A673 (cell line): ENCODE measurements around the gene YIPF1. TPM values are rescaled to one million over a fixed set of nuclear protein-coding genes. Genes with fewer than 3 reads are reported as not detected.

Source experiments
- BruUV-seq: library from RNA; stranded (reverse); fragments of 400-500 nt; replicated peaks from 2 replicates; lab custom pipeline; 2021; lab: Mats Ljungman, UMichigan
- CTCF ChIA-PET: fragments of 300-600 bp; sonication (Branson Sonifier 250); formaldehyde crosslinking; loops from one replicate; lab custom pipeline; 2022; ENCODE audit warnings: antibody characterized with exemption; lab: Charles Lee
- POLR2A ChIA-PET: fragments of 300-600 bp; sonication (Branson Sonifier 250); formaldehyde crosslinking; loops from one replicate; lab custom pipeline; 2022; ENCODE audit warnings: antibody characterized with exemption; ENCODE audit not compliant: low non-redundant PET; lab: Charles Lee
- DNase-seq: peaks from one replicate; pipeline ENCODE4 v3.0.0-alpha.2; 2015; ENCODE audit warnings: low spot score
- H3K27ac ChIP-seq: fragments of 200-600 bp; sonication (generic); 2 replicates; pipeline ENCODE4 v1.5.1; 2016; ENCODE audit warnings: mixed run types, low read depth, mild to moderate bottlenecking, mixed read lengths, antibody characterized with exemption, low read length; ENCODE audit not compliant: poor library complexity, severe bottlenecking
- H3K27me3 ChIP-seq: fragments of 200-600 bp; sonication (generic); replicated peaks from 2 replicates; pipeline ENCODE4 v1.6.1; 2017; ENCODE audit warnings: mixed run types, low read depth, mild to moderate bottlenecking, mixed read lengths, antibody characterized with exemption, low read length; ENCODE audit not compliant: insufficient read depth, poor library complexity
- H3K36me3 ChIP-seq: fragments of 200-600 bp; sonication (generic); 2 replicates; pipeline ENCODE4 v1.6.1; 2016; ENCODE audit warnings: mixed run types, mild to moderate bottlenecking, mixed read lengths, antibody characterized with exemption, low read length; ENCODE audit not compliant: insufficient read depth, poor library complexity, severe bottlenecking
- H3K4me1 ChIP-seq: fragments of 200-600 bp; sonication (generic); 2 replicates; pipeline ENCODE4 v1.6.1; 2017; ENCODE audit warnings: mixed run types, mild to moderate bottlenecking, mixed read lengths, antibody characterized with exemption, low read length; ENCODE audit not compliant: insufficient read depth, poor library complexity, severe bottlenecking
- H3K4me3 ChIP-seq: fragments of 200-600 bp; sonication (generic); 2 replicates; pipeline ENCODE4 v1.5.1; 2016; ENCODE audit warnings: low read depth, mixed run types, mild to moderate bottlenecking, mixed read lengths, low read length; ENCODE audit not compliant: poor library complexity, severe bottlenecking
- H3K9me3 ChIP-seq: fragments of 200-600 bp; sonication (generic); 2 replicates; pipeline ENCODE4 v1.6.1; 2016; ENCODE audit warnings: mixed run types, low read depth, mild to moderate bottlenecking, mixed read lengths, antibody characterized with exemption, low read length; ENCODE audit not compliant: poor library complexity, severe bottlenecking
- EZH2 ChIP-seq: fragments of 200-600 bp; sonication (generic); IDR thresholded peaks from 2 replicates; pipeline ENCODE4 v1.6.1; 2017; ENCODE audit warnings: borderline replicate concordance, low read depth, mild to moderate bottlenecking, mixed read lengths, antibody characterized with exemption, low read length; ENCODE audit not compliant: poor library complexity, severe bottlenecking
- intact Hi-C: fragments of 100-400 bp; cut with micrococcal nuclease; formaldehyde crosslinking; loops from one replicate; pipeline ENCODE4 v1.10.0; 2022; ENCODE audit not compliant: unreplicated experiment
- total RNA-seq: library from RNA; stranded (reverse); gene quantifications from 2 replicates; pipeline ENCODE4 v1.2.3, GENCODE V29; 2021
- TF ChIP-seq, protein P1 (sequence below): fragments of 300-800, 200-600 bp; sonication (generic); conservative IDR thresholded peaks from 2 replicates; pipeline ENCODE4 v1.5.1; 2017; ENCODE audit warnings: low read depth, mild to moderate bottlenecking, antibody characterized with exemption, low read length, moderate library complexity, mixed read lengths

Gene YIPF1
- total RNA-seq, 1 experiment from 2014 or later: 8.5 TPM

DNA sequence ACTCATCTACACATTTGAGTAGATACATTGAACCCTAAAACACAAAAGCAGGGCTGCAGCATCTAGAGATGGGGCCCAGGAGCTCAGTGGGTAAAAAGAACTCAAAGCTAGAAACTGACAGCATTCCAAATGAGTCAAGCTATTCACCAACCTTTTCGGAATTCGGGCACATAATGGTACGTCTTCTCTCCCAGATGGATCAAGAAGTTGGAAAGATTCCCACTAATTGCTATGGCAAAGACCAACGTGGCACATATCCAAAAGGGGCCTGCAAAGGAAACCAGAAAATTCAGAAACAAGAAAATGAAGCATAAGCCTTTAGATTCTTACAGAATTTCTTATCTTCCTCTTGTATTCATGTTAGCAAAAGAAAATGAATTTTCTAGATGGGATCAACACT is 18.4 kb downstream of the YIPF1 start:
- TF ChIP-seq, protein P1, sequence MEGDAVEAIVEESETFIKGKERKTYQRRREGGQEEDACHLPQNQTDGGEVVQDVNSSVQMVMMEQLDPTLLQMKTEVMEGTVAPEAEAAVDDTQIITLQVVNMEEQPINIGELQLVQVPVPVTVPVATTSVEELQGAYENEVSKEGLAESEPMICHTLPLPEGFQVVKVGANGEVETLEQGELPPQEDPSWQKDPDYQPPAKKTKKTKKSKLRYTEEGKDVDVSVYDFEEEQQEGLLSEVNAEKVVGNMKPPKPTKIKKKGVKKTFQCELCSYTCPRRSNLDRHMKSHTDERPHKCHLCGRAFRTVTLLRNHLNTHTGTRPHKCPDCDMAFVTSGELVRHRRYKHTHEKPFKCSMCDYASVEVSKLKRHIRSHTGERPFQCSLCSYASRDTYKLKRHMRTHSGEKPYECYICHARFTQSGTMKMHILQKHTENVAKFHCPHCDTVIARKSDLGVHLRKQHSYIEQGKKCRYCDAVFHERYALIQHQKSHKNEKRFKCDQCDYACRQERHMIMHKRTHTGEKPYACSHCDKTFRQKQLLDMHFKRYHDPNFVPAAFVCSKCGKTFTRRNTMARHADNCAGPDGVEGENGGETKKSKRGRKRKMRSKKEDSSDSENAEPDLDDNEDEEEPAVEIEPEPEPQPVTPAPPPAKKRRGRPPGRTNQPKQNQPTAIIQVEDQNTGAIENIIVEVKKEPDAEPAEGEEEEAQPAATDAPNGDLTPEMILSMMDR: no peak
- no peak for TF ChIP-seq EZH2
- no peaks in the 10 kb centered on the region for H3K4me1 ChIP-seq
- no peak overlapping the region for H3K27ac ChIP-seq
- POLR2A ChIA-PET: no interaction called here
- intact Hi-C loops: no loop called here
- no peak overlapping the region for H3K4me3 ChIP-seq
- no TSS peak for BruUV-seq
- H3K9me3 ChIP-seq: no peaks in the 10 kb centered on the region
- DNase-seq: no peak
- H3K36me3 ChIP-seq: no peaks in the 10 kb centered on the region
- CTCF ChIA-PET: no interaction called here
- H3K27me3 ChIP-seq: no peaks in the 10 kb centered on the region

DNA sequence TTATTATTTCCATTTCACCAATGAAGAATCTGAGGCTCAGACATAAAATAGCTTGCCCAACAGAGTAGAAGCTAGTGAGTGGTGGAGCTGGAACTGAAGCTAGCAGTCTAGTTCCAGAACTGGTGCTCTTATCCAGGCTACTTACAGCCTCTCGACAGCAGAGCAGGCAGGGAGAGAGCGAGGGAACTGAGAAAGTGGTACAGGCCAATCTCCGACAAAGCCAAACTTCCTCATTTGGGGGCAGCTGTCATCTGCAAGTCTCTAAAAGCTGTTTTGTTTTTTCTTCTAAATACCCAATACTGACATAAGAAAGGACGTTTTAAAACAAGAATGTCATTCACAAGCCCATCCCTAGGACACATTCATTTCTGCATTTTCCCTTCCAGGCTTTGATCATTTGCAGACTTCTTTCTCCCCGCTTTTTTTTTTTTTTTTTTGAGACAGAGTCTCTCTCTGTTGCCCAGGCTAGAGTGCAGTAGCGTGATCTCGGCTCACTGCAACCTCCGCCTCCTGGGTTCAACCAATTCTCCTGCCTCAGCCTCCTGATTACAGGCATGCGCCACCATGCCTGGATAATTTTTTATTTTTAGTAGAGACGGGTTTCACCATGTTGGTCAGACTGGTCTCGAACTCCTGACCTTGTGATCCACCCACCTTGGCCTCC is 20.0 kb downstream of the YIPF1 start:
- Histone ChIP-seq H3K4me1 (no peaks in the 10 kb centered on the region), H3K36me3 (no peaks in the 10 kb centered on the region), H3K27me3 (no peaks in the 10 kb centered on the region), H3K9me3 (no peaks in the 10 kb centered on the region), H3K4me3 (no peak overlapping the region), H3K27ac (no peak overlapping the region)
- intact Hi-C loops: no loop called here
- no peak for TF ChIP-seq EZH2
- TF ChIP-seq, protein P1: no peak
- POLR2A ChIA-PET: interaction anchor here (0.7 kb wide), 1 partner anchor 80 kb away, joined by 7 read pairs; no protein-coding TSS in a partner anchor
- DNase-seq: no peak
- CTCF ChIA-PET: no interaction called here
- BruUV-seq: no TSS peak

DNA sequence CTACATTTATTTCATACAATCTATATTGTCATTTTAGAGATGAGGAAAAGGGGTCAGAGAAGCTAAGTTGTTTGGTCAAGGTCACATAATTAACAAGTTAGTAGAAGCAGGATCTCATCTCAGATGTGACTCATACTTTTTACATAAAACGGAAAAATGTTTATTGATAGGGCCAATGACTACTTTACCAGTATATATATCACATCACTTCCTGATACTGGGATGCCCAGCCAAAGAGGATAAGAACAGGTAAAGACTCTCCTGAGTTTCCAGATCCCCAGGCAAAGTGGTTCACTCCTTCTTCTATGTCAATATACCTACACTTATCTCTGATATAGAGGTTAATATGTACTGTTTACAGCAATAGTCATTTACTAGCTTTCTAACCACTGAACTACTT is 21.0 kb downstream of the YIPF1 start:
- CTCF ChIA-PET: no interaction called here
- Histone ChIP-seq H3K36me3 (no peaks in the 10 kb centered on the region), H3K4me1 (no peaks in the 10 kb centered on the region), H3K9me3 (no peaks in the 10 kb centered on the region), H3K27me3 (no peaks in the 10 kb centered on the region), H3K27ac (no peak overlapping the region), H3K4me3 (no peak overlapping the region)
- POLR2A ChIA-PET: no interaction called here
- no peak for DNase-seq
- no peak for TF ChIP-seq EZH2
- TF ChIP-seq, protein P1: no peak
- no TSS peak for BruUV-seq
- intact Hi-C loops: no loop called here
